Prostate gland (tissue), 2 donors: ENCODE results near the gene TRIO. TPM values are rescaled to one million over a fixed set of nuclear protein-coding genes. Genes with fewer than 3 reads are reported as not detected.

Experiments
- DNase-seq: peaks from one replicate; pipeline ENCODE4 v3.0.0-alpha.2; 2019; ENCODE audit warnings: low spot score
- H3K27ac ChIP-seq, 2 donors: fragments of 200-600 bp; sonication (generic); 2 replicates each; pipeline ENCODE4 v1.5.1; 2017 to 2019
- H3K27me3 ChIP-seq: fragments of 200-600 bp; sonication (generic); replicated peaks from 2 replicates; pipeline ENCODE4 v1.5.1; 2019; ENCODE audit not compliant: insufficient read depth
- H3K36me3 ChIP-seq, 2 donors: fragments of 200-600 bp; sonication (generic); 1 replicate in 1 of 2; 2 replicates in 1 of 2; pipeline versions ENCODE4 v1.5.1 to v1.8.1; 2017 to 2019
- H3K4me1 ChIP-seq: fragments of 200-600 bp; sonication (generic); replicated peaks from 2 replicates; pipeline ENCODE4 v1.5.1; 2019
- H3K4me3 ChIP-seq, 2 donors: fragments of 200-600 bp; sonication (generic); 2 replicates each; pipeline ENCODE4 v1.5.1; 2017 to 2019
- H3K9me3 ChIP-seq: fragments of 200-600 bp; sonication (generic); 2 replicates; pipeline ENCODE4 v1.5.1; 2017
- POLR2A ChIP-seq: fragments of 450-650 bp; IDR thresholded peaks from one replicate; pipeline ENCODE4 v1.6.1; 2016; ENCODE audit warnings: antibody characterized with exemption, mild to moderate bottlenecking
- POLR2AphosphoS5 ChIP-seq: sonication (generic); formaldehyde crosslinking; IDR thresholded peaks from one replicate; pipeline ENCODE4 v1.6.1; 2017; ENCODE audit warnings: antibody characterized with exemption
- WGBS: methylation state at CpG from one replicate; pipeline ENCODE4 v1.1.5; 2018; 5-methylcytosine and 5-hydroxymethylcytosine counted together
- intact Hi-C: fragments of 100-400 bp; cut with DNase I; formaldehyde crosslinking; loops from one replicate; pipeline ENCODE4 v1.14.2; 2022
- total RNA-seq, 2 donors: library from RNA; depleted of rRNA; stranded (reverse); fragments of >200 nt; gene quantifications; one replicate each; pipeline ENCODE4 v1.1.0, GENCODE V29; 2016
- TF ChIP-seq, protein P1 (sequence below), 4 experiments: fragments of 200-600 bp in 2 of 4; fragments of 450-650 bp in 2 of 4; sonication (generic) in 2 of 4; IDR thresholded peaks; 1 replicate in 3 of 4; 2 replicates in 1 of 4; pipeline ENCODE4 v1.5.1; 2016 to 2019; ENCODE audit warnings: antibody characterized with exemption in 4 of 4, mild to moderate bottlenecking in 2 of 4, moderate library complexity in 2 of 4

Gene TRIO
- total RNA-seq, 2 donors from 2014 or later = 90.3 to 197 TPM

DNA sequence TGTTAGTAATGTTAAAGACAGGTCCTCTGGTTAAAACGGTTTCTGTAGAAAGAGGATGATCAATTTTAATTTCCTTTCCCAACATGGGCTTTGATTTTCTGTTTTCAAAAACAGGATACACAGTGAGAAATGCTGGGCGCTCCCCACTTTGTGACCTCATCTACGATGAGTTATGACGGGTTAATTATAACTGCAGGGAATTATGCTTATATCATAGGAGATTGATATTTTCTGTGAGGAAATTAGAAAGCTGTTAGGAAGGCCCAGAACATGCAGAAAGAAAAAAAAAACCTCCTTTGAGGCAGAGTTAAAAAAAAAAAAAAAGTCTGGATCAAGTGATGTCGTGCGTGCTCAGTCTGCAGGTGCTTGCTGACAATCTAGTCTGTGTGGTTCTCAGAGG is 261.6 kb downstream of the TRIO start:
- Histone ChIP-seq H3K27me3 (no peaks in the 10 kb centered on the region), H3K4me1 (no peaks in the 10 kb centered on the region), H3K27ac (no peak overlapping the region), H3K36me3 (peaks cover 0 to 6% of the 10 kb centered on the region in 2 donors), H3K9me3 (no peaks in the 10 kb centered on the region), H3K4me3 (no peak overlapping the region)
- TF ChIP-seq POLR2AphosphoS5 (no peak), POLR2A (no peak)
- TF ChIP-seq, protein P1, sequence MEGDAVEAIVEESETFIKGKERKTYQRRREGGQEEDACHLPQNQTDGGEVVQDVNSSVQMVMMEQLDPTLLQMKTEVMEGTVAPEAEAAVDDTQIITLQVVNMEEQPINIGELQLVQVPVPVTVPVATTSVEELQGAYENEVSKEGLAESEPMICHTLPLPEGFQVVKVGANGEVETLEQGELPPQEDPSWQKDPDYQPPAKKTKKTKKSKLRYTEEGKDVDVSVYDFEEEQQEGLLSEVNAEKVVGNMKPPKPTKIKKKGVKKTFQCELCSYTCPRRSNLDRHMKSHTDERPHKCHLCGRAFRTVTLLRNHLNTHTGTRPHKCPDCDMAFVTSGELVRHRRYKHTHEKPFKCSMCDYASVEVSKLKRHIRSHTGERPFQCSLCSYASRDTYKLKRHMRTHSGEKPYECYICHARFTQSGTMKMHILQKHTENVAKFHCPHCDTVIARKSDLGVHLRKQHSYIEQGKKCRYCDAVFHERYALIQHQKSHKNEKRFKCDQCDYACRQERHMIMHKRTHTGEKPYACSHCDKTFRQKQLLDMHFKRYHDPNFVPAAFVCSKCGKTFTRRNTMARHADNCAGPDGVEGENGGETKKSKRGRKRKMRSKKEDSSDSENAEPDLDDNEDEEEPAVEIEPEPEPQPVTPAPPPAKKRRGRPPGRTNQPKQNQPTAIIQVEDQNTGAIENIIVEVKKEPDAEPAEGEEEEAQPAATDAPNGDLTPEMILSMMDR (IDR thresholded peaks at IDR 0.05) = no peak
- DNase-seq = no peak
- 98% methylated on average over 6 of the region's 6 CpGs for WGBS
- intact Hi-C loops = loop anchor here (5.0 kb wide), 1 partner anchor 38 kb away; no protein-coding TSS in a partner anchor

DNA sequence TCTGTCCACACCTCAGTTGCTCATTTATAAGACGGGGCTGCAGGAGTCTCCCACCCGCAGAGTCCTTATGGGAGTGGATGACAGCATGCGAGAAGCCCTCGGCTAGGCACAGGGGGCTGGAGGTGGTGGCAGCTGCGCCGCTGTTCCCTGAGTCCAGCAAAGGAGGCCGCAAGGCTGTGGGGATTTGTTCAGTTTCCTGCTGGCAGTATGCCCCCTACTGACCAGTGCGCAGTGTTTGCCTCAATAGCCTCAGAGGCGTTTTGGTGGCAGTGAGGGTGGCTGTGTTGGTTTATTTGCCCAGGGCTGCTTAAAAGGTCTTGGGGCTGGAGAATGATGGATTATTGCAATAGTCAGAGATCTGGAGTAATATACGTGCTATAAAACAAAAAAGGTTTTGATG is 262.1 kb downstream of the TRIO start:
- no peak for DNase-seq
- no peaks in the 10 kb centered on the region for H3K27me3 ChIP-seq
- no peak overlapping the region for H3K4me3 ChIP-seq
- 90% methylated on average over 10 of the region's 10 CpGs for WGBS
- TF ChIP-seq POLR2A = no peak
- no peak for TF ChIP-seq POLR2AphosphoS5
- TF ChIP-seq, protein P1 (IDR thresholded peaks at IDR 0.05) = no peak
- no peaks in the 10 kb centered on the region for H3K9me3 ChIP-seq
- H3K4me1 ChIP-seq = no peaks in the 10 kb centered on the region
- intact Hi-C loops = loop anchor here (5.0 kb wide), 1 partner anchor 37 kb away; no protein-coding TSS in a partner anchor
- H3K27ac ChIP-seq = no peak overlapping the region
- H3K36me3 ChIP-seq = peaks cover 0 to 6% of the 10 kb centered on the region in 2 donors

DNA sequence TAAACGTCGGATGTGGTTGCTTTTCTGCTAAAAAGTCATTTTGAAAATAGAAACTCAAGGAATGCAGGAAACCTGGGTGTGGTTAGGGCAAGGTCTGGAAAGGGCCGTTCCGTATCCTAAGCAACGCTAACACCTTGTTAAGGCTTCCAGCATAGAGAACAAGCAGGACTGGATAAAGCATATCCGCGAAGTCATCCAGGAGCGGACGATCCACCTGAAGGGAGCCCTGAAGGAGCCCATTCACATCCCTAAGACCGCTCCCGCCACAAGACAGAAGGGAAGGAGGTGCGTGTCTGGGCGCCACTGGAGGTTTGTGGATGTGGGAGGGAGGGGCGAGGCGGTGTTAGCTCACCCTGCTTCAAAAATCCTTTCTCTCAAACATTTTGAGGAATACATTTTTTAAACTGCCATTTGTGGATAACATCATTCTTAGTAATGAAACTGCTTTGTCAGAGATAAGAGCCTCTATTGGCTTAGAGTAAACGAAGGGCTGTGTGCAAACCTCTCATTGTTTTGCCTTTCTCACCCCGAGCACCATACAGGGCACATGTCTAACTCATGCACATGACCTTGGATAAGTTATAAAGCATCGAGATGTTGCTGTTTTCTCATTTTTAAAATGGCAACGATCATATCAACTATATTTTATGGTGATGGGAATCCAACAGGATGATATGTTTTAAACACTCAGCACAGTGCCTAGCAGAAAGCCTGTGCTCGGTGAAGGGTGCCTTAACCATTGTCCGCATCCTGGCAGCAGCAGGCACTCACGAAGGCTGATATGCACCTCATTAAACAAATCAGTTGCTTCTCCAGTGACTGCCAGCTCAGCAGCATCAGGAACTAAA is 262.8 kb downstream of the TRIO start:
- Histone ChIP-seq H3K27me3 (no peaks in the 10 kb centered on the region), H3K27ac (no peak overlapping the region), H3K4me3 (no peak overlapping the region), H3K36me3 (peaks cover 0 to 6% of the 10 kb centered on the region in 2 donors), H3K9me3 (no peaks in the 10 kb centered on the region), H3K4me1 (no peaks in the 10 kb centered on the region)
- intact Hi-C loops = loop anchor here (5.0 kb wide), 1 partner anchor 36 kb away; no protein-coding TSS in a partner anchor
- 81% methylated on average over 22 of the region's 22 CpGs for WGBS
- no peak for DNase-seq
- TF ChIP-seq, protein P1 (IDR thresholded peaks at IDR 0.05) = no peak
- TF ChIP-seq POLR2A = no peak
- no peak for TF ChIP-seq POLR2AphosphoS5

DNA sequence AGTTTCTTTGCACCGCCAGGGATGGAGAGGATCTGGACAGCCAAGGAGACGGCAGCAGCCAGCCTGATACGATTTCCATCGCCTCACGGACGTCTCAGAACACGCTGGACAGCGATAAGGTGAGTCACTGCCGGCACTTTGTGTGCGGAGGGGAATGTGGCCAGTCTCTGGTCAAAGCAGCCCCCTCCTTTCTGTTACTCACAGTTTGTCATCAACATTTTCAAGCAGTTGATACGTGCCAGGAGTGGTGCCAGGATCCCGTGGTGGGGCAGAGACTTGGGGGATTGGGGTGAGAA is 263.4 kb downstream of the TRIO start:
- H3K4me3 ChIP-seq = no peak overlapping the region
- H3K9me3 ChIP-seq = no peaks in the 10 kb centered on the region
- no peaks in the 10 kb centered on the region for H3K4me1 ChIP-seq
- H3K27ac ChIP-seq = peak overlapping the region in 1 of 2 donors; percentile 44
- DNase-seq = no peak
- WGBS = 76% methylated on average over 12 of the region's 12 CpGs
- H3K36me3 ChIP-seq = peaks cover 0 to 6% of the 10 kb centered on the region in 2 donors
- TF ChIP-seq POLR2A = no peak
- intact Hi-C loops = loop anchor here (5.0 kb wide), 1 partner anchor 36 kb away; no protein-coding TSS in a partner anchor
- H3K27me3 ChIP-seq = no peaks in the 10 kb centered on the region

DNA sequence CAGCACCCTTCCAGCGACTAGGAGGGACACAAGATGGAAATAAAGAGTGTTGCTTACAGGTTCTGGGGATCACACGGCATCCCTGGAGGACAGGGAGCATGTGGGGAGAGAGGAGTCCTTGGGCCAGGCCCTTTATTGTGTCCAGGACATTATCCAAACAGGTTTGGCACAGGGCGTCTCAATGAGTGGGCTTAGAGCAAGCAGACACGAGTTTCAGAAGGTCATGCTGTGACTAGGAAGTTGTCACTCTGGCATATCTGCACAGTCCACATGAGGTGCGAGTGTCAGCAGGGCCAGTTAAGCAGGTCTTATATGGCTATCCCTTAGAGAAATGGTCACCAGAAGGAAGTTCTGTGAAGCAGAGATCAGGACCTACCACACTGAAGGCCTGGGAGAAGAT is 263.9 kb downstream of the TRIO start:
- TF ChIP-seq POLR2AphosphoS5 = no peak
- no peak for TF ChIP-seq POLR2A
- TF ChIP-seq, protein P1 (IDR thresholded peaks at IDR 0.05) = no peak
- intact Hi-C loops = loop anchor here (5.0 kb wide), 1 partner anchor 35 kb away; no protein-coding TSS in a partner anchor
- DNase-seq = no peak
- H3K4me3 ChIP-seq = no peak overlapping the region
- peaks cover 0 to 6% of the 10 kb centered on the region in 2 donors for H3K36me3 ChIP-seq
- WGBS = 73% methylated on average over 5 of the region's 5 CpGs
- H3K27me3 ChIP-seq = no peaks in the 10 kb centered on the region
- H3K27ac ChIP-seq = peak overlapping the region in 1 of 2 donors; percentile 44
- H3K4me1 ChIP-seq = no peaks in the 10 kb centered on the region
- no peaks in the 10 kb centered on the region for H3K9me3 ChIP-seq
